ENCODE data around the gene IMMP2L.

DNA sequence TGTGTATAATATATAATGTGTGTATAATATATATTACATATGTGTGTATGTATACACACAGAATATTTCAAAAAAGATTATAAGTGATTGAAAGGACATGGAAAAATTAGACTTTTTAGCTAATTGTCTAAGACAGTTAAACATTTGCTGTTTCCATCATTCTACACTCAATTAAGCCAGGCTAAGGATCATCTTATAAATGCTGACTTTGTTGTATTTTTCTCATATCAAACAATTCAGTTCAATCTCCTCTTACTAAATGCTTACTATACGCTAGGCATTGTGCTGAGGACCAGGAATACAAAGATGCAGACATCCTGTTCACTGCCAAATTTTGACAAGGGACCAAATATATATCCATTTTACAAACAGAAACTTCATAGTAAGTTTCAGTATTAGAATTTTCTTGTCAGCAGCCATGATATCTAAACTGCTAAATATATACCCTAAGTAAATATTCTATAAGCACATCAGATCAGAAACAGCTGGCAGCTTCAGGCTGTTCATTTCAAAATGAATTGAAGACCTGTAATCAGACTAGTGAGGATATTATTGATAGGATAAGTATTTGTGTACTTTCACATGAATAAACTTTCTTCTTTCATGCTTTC lies 481.7 kb downstream of the IMMP2L start:
- TF ChIP-seq, protein P1, sequence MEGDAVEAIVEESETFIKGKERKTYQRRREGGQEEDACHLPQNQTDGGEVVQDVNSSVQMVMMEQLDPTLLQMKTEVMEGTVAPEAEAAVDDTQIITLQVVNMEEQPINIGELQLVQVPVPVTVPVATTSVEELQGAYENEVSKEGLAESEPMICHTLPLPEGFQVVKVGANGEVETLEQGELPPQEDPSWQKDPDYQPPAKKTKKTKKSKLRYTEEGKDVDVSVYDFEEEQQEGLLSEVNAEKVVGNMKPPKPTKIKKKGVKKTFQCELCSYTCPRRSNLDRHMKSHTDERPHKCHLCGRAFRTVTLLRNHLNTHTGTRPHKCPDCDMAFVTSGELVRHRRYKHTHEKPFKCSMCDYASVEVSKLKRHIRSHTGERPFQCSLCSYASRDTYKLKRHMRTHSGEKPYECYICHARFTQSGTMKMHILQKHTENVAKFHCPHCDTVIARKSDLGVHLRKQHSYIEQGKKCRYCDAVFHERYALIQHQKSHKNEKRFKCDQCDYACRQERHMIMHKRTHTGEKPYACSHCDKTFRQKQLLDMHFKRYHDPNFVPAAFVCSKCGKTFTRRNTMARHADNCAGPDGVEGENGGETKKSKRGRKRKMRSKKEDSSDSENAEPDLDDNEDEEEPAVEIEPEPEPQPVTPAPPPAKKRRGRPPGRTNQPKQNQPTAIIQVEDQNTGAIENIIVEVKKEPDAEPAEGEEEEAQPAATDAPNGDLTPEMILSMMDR (conservative IDR thresholded peaks at IDR 0.05), result no peak
- no peak for TF ChIP-seq ZFX (IDR thresholded peaks at IDR 0.05)

Data from C4-2B (cell line).